ENCODE data around the gene EEF2. TPM values are rescaled to one million over a fixed set of nuclear protein-coding genes. Genes with fewer than 3 reads are reported as not detected.
A peak's percentile ranks its signal among the peaks of the same experiment; 100 is the strongest.

EEF2 gene
- total RNA-seq, 1 experiment from 2014 or later, result 3,615 TPM

GRCh38 chr19:4027146-4027545 is 41.9 kb upstream of the EEF2 start:
- no peak overlapping the region for H3K4me3 Mint-ChIP-seq

More at GRCh38 chr19:4027146-4027545, 41.9 kb upstream of the EEF2 start:
- H3K27me3 Mint-ChIP-seq (ENCODE audit: low read depth), result no peaks in the 10 kb centered on the region
- Histone ChIP-seq H3K4ac (ENCODE audit: low read depth, low read length) (no peak overlapping the region), H3K14ac (ENCODE audit: insufficient read depth, low read length) (no peak overlapping the region), H3K27ac (ENCODE audit: insufficient read length, low read depth, low read length) (no peak overlapping the region), H2BK5ac (ENCODE audit: insufficient read length, low read length) (no peak overlapping the region), H3K23me2 (ENCODE audit: insufficient read length, low read depth, low read length, poor library complexity, severe bottlenecking) (no peaks in the 10 kb centered on the region), H4K20me1 (ENCODE audit: control insufficient read depth, insufficient read depth, insufficient read length) (no peaks in the 10 kb centered on the region), H2BK15ac (ENCODE audit: low read depth, low read length) (no peak overlapping the region), H4K8ac (replicated peaks; ENCODE audit: insufficient read length, low read depth, low read length) (no peak overlapping the region), H2BK120ac (ENCODE audit: low read depth, low read length, poor library complexity, severe bottlenecking) (no peak overlapping the region), H3K18ac (ENCODE audit: insufficient read length, low read depth, low read length) (no peak overlapping the region), H2AK5ac (ENCODE audit: insufficient read length, low read length) (no peak overlapping the region), H3K56ac (ENCODE audit: insufficient read length, low read depth, low read length) (no peak overlapping the region), H2BK20ac (ENCODE audit: low read depth, low read length, poor library complexity, severe bottlenecking) (no peak overlapping the region), H2AFZ (ENCODE audit: low read length) (no peak overlapping the region), H3K27me3 (ENCODE audit: insufficient read depth, low read length) (no peaks in the 10 kb centered on the region), H3K9ac (ENCODE audit: extremely low read depth, insufficient read length, low read length) (no peak overlapping the region), H2BK12ac (ENCODE audit: insufficient read length, low read depth, low read length) (no peak overlapping the region), H3K4me2 (ENCODE audit: insufficient read depth, insufficient read length, low read length) (no peak overlapping the region), H3K9me3 (ENCODE audit: control insufficient read depth, low read depth, low read length) (no peaks in the 10 kb centered on the region), H3K79me2 (ENCODE audit: insufficient read depth, low read length) (no peaks in the 10 kb centered on the region), H3T11ph (ENCODE audit: low read length) (no peak overlapping the region), H3K23ac (ENCODE audit: insufficient read length, low read depth, low read length) (no peak overlapping the region), H4K5ac (ENCODE audit: insufficient read length, low read depth, low read length) (peak overlapping the region; percentile 33), H4K91ac (ENCODE audit: insufficient read length, low read depth, low read length) (no peak overlapping the region), H3K79me1 (ENCODE audit: insufficient read depth, low read depth, low read length, poor library complexity, severe bottlenecking) (no peaks in the 10 kb centered on the region), H3K4me1 (ENCODE audit: insufficient read depth, low read length) (no peaks in the 10 kb centered on the region)
- no peaks in the 10 kb centered on the region; a peak in 1 of 5 replicates for H3K9me3 Mint-ChIP-seq
- no peak for TF ChIP-seq CTCF (conservative IDR thresholded peaks at IDR 0.05)
- no peaks in the 10 kb centered on the region for H3K4me1 Mint-ChIP-seq
- no peak for DNase-seq
- H3K27ac Mint-ChIP-seq, result peak overlapping the region in 1 of 3 experiments; percentile 77; a peak in 1 of 7 replicates
- H3K36me3 Mint-ChIP-seq (ENCODE audit: insufficient read depth in 1 of 3, low read depth in 3 of 3), result peaks cover 11 to 52% (median 47%) of the 10 kb centered on the region in 3 experiments
- no CpG with 5 or more reads among the region's 16 CpGs for WGBS (ENCODE audit: extremely low coverage, insufficient read length, low lambda C conversion rate)

Data from H9 (cell line).